T-helper 9 cell (primary cell): ENCODE data around the gene MLLT3.
"Not testable (repeated sequence)": the region's sequence is repeated elsewhere in the genome, so short reads cannot be mapped to it uniquely, and the experiment has no call there.

Experiments used
- DNase-seq: peaks from one replicate; pipeline ENCODE4 v3.0.0-alpha.2; 2020

Gene MLLT3

DNA sequence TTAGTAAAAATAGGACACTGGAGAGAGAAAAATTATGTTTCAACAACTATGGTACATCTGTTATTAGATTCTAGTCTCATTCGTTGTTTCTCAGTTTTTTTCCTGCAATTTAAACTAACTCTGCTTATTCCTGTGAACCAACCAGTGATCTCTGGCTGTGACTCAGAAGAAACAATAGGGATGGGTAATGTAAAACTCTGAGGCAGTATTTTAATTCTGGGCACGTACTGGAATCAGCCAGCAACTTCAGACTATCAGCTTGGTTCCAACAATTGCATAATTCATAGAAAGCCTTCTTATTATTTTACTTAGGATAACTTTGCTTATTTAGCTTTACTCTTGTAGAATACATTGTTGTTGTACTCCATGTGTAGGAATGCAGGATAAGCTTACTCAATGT, 28.8 kb downstream of the MLLT3 start:
- DNase-seq, result no peak

DNA sequence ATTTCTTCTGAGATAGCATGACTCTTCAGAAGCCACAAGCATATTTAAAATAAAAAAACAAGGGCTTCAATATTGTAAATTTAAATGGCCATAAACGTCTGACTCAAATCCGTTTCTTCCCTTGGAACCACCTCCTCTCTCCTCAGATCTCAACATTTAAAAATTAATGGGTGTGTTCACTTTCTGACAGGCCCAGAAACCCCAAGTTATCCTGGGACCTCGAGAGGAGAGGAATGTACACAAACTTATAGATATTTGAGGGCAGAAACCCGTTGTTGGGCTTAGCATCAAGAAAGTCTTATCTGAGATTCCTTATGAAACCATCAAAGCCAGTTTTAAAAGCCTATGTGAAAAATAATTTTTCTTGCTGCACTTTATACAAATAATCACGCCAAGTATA, 29.2 kb downstream of the MLLT3 start:
- DNase-seq, result no peak

DNA sequence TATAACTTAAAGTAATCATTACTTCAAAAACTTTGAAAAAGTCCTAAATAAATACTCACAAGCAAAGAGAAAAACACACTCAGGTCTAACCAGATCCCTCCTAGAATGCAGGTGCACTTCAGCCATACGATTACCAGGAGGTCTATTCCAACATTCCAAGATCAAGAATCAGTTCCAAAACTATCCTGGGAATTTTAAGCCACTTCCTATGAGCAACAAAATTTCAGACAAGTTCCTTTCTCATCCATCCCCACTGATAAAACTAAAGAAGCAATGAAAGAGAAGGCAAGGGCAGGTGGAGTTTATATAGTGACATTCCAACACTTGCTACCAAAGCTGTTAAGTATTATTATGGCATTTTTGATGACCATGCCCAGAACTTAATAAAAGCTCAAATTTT, 29.6 kb downstream of the MLLT3 start:
- DNase-seq, result no peak

DNA sequence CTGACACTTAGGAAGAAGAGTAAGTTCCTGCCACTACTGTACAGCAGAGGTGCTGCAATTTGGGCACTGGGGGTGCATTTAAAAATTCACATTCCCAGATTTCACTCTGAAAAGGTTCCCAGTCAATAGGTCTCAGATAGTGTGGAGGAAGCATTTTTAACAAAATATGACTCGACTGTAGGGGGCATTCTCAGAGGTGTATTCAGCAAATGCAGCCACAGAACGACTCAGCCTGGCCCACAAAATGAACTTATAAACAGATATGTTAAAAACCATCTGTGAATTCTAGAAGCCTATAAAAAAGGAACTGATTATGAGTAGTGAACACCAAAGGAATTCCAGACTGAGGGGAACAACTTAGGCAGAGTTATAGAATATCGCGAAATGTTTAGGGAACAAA, 31.1 kb downstream of the MLLT3 start:
- no peak for DNase-seq

DNA sequence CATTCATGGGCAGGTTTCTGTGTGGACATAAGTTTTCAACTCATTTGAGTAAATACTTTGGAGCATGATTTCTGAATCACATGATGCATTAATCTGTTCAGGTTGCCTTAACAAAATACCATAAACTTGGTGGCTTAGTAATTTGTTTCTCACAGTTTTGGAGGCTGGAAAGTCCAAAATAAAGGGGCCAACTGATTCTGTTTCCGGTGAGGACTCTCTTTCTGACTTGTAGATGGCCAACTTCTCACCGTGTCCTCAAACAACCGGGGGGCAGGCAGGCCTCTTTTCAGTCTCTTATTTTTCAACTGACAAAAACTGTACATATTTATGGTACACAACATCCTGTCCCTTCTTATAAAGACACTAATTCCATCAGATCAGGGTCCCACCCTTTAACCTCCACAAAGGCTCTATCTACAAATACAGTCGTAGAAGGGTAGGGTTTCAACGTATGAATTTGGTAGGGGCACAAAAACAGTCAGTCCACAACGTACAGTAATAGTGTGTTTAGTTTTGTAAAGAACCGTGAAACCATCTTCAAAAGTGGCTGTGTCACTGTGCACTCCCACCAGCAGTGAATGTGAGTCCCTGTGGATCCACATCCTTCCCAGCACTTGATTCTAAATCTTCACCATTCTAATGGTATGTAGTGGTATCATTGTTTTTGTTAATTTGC, 37.2 kb downstream of the MLLT3 start:
- no peak for DNase-seq

DNA sequence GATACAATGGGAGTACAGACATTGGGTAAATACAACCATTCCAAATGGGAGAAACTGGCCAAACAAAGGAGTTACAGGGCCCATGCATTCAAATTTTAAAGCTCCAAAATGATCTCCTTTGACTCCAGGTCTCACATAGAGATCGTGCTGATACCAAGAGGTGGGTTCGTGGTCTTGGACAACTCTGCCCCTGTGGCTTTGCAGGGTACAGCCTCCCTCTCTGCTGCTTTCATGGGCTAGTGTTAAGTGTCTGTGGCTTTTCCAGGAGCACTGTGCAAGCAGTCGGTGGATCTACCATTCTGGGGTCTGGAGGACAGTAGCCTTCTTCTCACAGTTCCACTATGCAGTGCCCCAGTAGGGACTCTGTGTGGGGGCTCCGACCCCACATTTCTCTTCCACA, 39.2 kb downstream of the MLLT3 start:
- DNase-seq, result not testable (repeated sequence)

DNA sequence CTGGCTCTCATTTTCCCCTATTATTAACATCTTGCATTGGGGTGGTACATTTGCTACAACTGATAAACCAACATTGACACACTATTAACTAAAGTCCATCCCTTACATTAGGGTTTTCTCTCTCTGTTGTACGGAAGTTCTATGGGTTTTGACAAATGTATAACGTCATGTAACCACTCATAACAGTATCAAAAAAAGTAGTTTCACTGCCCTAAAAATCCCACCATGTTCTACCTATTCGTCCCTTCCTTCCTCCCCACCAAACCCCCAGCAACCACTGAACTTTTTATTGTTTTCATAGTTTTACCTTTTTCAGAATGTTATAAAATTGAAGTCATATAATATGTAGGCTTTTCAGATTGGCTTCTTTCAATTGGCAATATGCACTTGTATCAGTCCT, 40.1 kb downstream of the MLLT3 start:
- DNase-seq, result no peak

DNA sequence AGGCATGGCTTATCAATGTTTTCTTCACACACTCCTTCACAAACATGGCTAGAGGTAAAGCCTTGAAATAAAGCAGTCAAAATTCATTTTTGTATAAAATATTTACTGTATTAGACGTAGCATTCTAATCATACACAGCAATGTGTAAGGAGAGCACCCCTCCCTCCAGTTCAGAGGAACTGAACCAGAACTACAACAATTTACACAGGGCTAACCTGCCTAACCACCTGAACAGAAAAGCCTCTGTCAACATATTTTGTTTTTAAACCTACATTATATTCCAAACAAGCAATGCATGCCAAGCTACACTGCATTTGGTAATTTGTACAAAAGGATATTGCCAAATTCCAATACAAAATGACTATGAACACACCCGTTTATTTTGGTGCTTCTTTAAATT, 41.6 kb downstream of the MLLT3 start:
- no peak for DNase-seq

DNA sequence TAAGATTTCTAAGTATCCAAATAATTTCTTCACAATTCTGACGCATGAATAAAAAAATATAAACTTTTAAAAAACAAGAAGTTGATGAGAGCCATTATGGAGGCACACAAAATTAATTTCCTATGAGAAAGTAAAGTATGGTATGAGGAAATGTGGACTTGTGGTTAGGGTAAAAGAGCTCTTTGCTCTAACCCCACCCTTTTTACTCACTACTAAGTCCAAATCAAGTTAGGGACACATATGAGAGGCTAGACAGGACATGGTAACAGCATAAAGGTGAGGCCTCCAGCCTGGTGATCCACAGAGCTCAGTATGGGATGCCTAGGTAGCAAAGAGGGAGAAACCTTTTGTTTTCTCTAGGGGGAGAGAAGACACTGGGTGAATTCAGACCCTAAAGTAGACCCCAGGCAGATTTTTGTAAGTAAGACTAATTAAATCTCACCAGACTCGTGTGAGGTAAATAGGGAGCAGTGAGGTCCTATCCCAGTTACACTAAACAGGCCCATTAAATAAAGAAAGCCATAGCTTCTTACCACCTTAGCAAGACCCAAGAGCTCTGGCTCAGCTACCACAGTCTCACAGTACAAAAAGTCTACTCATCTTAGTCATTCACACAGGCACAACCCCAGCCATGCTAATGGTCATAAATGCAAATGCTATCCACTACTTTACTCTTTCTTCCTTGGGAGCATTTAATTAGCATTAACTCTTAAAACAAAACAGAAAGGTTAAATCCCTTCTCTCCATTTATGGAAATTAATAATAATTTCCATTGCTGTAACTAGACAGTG, 42.6 kb downstream of the MLLT3 start:
- DNase-seq, result no peak

DNA sequence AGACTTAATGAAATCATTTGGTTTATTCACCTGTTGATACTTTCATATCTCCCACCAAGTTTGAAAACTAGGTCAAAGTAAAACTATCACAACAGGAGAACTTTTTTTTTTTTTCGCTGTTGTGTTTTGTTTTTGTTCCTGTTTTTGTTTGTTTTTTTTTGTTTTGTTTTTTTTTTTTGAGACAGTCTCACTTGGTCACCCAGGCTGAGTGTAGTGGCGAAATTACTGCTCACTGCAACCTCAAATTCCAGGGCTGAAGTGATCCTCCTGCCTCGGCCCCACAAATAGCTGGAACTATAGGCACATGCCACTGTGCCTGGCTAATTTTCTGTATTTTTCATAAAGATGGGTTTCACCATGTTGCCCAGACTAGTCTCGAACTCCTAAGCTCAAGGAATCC, 49.3 kb downstream of the MLLT3 start:
- DNase-seq, result no peak

DNA sequence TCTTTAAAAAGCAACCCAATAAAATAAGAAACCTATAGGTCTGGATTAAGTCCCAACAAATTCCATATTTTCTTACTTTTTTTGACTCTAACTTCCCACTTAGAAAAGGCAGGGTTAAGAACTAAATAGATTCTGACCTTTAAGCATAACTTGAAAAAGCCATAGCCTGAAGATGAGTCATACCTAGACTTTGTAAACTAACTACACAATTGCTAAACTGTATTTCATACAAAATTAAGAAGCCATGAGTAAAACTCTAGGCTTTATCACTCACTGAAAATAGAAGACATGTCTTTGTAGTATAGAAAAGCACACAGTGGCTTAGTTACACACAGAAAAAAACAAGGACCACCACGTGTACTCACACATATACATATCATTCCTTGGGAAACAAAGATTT, 51.5 kb downstream of the MLLT3 start:
- DNase-seq, result no peak

DNA sequence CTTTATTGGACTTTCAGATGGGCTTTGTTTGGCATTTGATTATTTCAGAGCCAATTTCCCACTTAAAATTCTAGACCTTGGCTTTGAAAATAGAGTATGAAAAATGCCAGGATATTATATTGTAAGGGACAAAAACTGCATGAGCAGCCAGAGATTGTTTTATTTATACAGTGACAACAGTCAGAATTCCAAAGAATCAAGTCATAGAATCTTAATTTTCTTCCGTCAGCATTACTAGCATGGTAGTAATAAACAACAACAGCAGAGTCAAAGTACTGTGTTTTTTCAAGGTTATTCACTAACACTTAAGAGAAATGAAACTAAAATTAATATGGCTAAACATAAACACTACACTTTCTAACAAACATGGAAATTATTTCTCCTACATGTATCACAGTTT, 52.2 kb downstream of the MLLT3 start:
- DNase-seq, result no peak

DNA sequence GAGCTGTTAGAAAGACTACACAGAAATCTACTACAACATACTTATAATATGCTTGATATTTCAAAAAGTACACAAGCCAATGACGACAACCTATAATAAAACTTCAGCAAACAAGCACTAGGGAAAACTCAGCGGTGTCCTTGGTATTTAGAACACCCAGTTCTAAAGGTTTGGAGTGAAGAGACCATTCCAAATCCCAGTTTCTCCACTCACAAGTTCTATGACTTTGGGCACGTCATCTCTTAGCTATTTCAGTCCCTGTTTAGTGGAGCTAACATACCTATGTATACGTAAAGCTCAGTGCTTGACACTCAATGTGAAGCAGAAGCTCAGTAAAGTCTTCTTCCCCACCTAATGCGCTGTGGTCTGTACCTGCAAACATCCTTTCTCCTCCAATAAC, 52.8 kb downstream of the MLLT3 start:
- no peak for DNase-seq

DNA sequence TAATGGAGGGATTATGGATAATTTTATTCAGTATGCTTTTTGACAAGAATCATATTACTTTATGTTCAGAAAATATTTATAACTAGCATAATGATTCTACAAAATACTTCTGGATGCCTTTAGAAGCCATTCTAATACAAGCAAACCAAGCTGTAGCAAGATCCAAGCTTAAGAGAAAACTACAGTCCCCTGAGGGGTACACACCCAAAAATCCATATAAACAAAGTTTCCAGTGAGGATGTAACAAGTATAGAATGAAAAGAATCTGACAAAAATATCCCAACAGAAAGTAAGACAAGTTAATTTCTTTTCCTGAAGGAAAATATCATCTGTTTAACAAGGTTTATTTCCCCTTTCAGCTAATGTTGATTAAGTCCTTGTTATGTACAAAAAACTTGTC, 53.9 kb downstream of the MLLT3 start:
- DNase-seq, result no peak

DNA sequence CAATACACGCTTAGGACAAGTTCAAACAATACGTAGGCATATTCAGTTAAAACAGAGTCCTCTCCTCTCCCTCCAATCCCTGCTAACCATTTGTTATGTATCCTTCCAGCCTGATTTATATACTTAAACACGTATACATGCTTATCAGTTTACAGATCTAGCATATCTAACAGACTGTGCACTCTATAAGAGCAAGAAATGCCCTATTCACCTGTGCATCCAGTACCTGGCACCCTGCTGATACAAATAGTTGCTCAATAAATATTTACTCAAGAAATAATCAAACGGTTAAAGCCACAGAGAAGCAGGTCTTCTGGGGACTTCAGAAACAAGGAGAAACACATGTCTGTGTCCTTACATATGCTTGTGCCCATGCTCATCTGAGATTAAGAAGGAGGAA, 55.9 kb downstream of the MLLT3 start:
- no peak for DNase-seq

DNA sequence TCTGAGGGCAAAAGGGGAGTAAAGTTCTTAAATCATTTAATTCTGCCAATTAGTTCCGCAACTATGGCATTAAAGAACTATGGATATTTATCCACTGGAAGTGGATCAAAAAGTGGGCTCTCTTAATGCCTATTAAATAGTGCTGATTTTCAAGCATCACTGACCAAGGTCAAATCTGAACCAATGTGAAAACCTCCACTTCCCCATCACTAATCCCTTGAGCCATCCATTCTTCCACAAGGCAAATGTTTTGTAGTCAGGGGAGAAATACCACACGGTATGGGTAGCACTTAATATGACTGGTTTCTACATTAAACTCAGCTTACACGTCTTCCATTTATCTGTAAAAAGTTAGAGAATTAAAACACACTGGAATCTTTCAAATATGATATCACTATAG, 57.6 kb downstream of the MLLT3 start:
- DNase-seq, result no peak

DNA sequence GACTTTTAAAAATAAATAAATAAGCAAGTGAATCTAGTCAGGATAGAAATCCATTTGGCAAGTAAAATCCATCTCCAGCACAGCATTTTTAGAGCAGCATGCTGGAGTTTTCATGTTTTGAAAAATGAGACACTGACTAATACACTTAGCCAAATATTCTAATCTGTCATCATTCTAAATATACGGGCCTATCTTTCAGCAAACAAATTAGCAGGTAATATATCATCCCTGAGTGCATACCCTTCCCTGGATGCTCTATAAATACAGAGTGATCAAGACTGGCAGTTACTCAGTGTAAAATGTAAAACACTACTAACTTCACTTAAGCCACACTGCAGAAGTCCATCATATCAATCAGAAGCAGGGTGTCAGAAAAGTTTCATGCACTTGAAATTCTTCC, 58.4 kb downstream of the MLLT3 start:
- DNase-seq, result no peak

DNA sequence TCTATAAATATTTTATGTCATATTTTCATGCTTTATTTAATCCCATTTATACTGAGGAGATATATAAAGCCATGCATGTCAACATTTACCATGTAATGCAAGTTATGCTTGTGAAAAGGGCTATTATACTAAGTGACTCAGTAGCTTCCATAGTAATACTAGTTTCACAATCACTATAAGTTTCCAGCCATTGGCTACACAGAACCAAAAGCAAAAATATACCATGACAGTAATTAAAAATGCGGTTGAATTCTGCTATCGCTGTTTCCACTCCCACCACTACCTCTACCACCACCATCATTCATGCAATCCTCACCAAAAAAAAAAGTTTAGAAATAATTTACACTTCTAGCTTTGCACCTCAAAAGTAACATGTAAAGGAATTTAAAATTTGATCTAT, 60.2 kb downstream of the MLLT3 start:
- no peak for DNase-seq

DNA sequence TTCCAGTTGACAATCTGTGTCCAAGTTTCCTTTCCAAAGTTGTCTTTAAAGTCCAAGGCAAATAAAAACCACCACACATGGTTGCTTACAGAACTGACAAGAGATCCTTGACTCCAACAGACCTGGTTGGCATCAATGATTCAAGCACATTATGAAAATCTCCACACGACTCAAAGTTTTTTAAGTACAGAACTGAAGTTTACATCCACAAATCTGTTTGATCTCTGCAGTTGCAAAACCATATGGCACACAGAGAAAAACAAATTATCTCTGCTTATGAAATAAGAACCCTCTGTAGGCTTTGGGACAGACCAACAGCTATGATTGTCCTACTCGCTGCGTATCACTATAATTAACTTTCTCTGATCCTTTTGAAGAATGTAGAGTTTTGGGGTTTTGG, 60.8 kb downstream of the MLLT3 start:
- no peak for DNase-seq

DNA sequence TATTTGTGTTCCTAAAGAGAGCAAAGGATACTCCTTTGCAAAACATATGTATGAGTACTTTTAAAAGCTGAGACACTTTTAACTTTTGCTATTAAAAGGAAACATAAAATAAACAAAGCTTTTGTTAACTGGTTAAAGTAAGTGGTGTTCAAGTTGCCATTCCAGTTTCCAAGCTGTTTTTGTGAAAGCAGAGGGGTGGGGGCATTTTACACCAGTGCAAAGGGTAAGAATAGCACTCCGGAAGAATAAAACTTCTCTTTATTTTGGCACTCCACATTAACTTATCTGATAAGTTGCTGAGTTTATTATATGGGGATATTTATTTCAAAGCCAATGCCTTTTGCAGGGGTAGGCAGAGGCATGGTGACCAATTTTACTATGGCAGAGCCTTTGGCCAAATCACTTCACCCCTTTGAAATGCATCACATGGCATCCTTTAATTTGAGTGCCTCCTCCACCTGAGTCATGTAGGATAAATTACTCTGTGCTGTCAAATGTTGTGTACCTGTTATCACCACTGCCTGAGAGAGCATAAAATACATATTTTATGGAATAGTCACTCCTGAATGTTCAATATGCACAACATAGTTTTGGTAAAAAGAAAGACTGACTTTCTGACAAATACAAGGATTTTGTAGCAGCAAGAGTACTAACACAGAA, 62.9 kb downstream of the MLLT3 start:
- no peak for DNase-seq

DNA sequence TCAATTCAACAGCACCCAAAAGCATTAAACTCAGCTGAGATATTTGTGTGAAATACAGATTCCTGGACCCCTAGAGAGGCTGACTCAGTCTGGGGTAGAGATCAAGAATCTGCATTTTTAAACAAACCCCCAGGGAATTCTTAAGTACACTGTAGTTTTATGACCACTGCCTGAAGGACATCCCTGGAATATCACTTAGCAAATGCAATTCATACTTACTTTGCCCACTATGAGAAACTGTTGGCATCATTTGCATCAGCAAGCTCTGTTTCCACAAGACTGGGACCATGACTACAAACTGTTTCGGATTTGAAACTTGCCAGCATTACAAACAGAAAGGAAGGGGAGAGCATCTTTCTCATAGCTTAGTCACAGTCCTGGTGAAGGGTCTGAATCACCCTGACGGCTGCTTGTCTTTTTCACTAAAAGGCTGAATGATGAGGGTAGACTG, 63.7 kb downstream of the MLLT3 start:
- no peak for DNase-seq

DNA sequence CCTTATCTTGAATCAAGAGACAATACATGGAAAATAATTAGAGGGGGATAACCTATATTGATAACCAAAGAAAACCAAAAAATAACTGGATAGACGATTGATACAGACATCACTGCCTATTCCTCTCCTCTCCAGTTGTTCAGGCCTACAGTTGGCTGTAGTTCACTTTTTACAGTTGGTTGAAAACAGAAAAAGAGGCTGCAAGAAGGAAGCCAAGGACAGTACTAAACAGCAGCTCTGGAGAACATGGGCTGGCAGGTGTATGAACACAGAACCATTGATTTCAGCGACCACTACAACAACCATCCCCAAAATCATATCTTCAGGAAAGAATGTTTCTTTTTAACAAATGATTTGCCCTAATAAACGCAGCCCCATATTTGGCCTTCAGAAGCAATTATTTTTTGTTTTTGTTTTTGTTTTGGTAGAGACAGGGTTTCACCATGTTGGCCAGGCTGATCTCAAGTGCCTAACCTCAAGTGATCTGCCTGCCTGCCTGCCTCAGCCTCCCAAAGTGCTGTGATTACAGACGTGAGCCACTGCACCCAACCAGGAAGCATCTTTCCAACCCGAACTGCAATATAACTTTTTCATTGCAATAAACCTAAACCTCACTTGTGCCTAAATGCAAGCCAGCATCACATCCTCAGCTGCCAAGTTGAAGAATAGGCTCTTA, 64.3 kb downstream of the MLLT3 start:
- DNase-seq, result no peak

DNA sequence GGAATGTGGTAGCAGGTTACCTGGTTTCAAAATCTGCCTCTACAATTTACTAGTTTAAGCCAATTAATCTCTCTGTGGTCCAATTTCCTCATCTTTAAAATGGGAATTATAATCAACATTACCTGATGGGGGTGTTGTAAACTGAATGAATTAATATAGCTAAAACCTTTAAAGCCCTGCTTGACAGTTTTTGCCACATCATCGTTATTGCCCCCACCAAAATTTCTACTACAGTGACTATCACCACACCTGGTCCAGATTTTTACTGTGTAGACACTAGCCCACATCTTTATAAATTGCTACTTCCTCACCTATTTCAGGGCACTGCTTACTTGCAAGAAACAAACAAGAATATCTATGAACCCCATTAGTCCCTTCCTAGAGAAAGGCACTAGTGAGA, 65.0 kb downstream of the MLLT3 start:
- DNase-seq, result no peak
